SK-N-SH (cell line): Measurements from ENCODE around the gene CSNK1G3.

ENCODE experiments used
- CHD2 ChIP-seq: fragments of 150-350 bp; IDR thresholded peaks from 2 replicates; pipeline ENCODE4 v1.6.1; 2018; ENCODE audit warnings: low read length; ENCODE audit not compliant: partially characterized antibody
- CTCF ChIP-seq: fragments of 200-600 bp; sonication (generic); IDR thresholded peaks from 2 replicates; pipeline ENCODE4 v1.6.1; 2017; ENCODE audit warnings: antibody characterized with exemption, mild to moderate bottlenecking, moderate library complexity
- EP300 ChIP-seq, 2 experiments: IDR thresholded peaks; 2 replicates each; pipeline versions ENCODE4 v1.4.0 to v1.6.1; 2012; ENCODE audit warnings: borderline replicate concordance in 1 of 2, low read depth in 1 of 2, low read length in 1 of 2
- EZH2phosphoT487 ChIP-seq: fragments of 200-600 bp; sonication (generic); IDR thresholded peaks from 2 replicates; pipeline ENCODE4 v1.6.1; 2017; ENCODE audit warnings: low read depth, mixed run types, mild to moderate bottlenecking, antibody characterized with exemption, moderate library complexity, borderline replicate concordance
- JUND ChIP-seq: IDR thresholded peaks from 2 replicates; pipeline ENCODE4 v1.4.0; 2012
- MAX ChIP-seq: IDR thresholded peaks from 2 replicates; pipeline ENCODE4 v1.4.0; 2012; ENCODE audit warnings: low read depth
- MEF2A ChIP-seq: IDR thresholded peaks from 2 replicates; pipeline ENCODE4 v1.4.0; 2012; ENCODE audit warnings: low read depth, borderline replicate concordance
- MXI1 ChIP-seq: IDR thresholded peaks from 2 replicates; pipeline ENCODE4 v1.6.1; 2012; ENCODE audit warnings: mild to moderate bottlenecking, low read depth, low read length, improper control_type of control experiment
- POLR2AphosphoS5 ChIP-seq: IDR thresholded peaks from 2 replicates; pipeline ENCODE4 v1.6.1; 2012; ENCODE audit warnings: low read depth, low read length
- REST ChIP-seq: IDR thresholded peaks from 2 replicates; pipeline ENCODE4 v1.6.1; 2012; ENCODE audit warnings: mild to moderate bottlenecking, low read depth, low read length, moderate library complexity
- SMC3 ChIP-seq: IDR thresholded peaks from 2 replicates; pipeline ENCODE4 v1.6.1; 2012; ENCODE audit warnings: low read depth, low read length, improper control_type of control experiment
- USF2 ChIP-seq: fragments of 150-350 bp; IDR thresholded peaks from 2 replicates; pipeline ENCODE4 v1.6.1; 2017; ENCODE audit warnings: antibody characterized with exemption, low read length, low read depth, borderline replicate concordance
- TF ChIP-seq, protein P1 (sequence below): IDR thresholded peaks from 2 replicates; pipeline ENCODE4; 2012

DNA sequence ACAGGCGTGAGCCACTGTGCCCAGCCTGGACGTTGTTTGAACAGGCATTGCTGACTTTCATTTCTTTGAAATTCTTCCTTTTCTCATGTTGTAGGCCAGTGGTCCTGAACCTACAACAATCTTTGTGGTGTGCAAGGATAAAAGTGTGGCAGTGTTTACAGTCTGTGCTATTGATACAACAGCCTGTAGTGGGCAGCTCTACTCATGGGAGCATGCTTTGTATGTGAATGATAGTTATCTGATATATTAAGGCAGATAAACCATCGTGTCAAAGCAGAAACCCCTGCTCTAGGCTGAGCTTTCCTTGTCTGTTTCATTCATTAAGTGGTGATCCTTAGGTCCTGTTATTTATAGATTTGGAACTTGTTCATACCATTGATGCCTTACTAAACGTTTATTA, 42.6 kb downstream of the CSNK1G3 start:
- TF ChIP-seq SMC3 (no peak), CTCF (no peak; the same call in 1 of the 2 replicates), USF2 (no peak), EZH2phosphoT487 (no peak), EP300 (IDR thresholded peaks at IDR 0.05; ENCODE audit: borderline replicate concordance in 1 of 2, low read depth in 1 of 2, low read length in 1 of 2) (no peak), REST (no peak), POLR2AphosphoS5 (no peak), MAX (no peak), CHD2 (no peak), MXI1 (no peak), MEF2A (no peak), JUND (no peak)
- TF ChIP-seq, protein P1, sequence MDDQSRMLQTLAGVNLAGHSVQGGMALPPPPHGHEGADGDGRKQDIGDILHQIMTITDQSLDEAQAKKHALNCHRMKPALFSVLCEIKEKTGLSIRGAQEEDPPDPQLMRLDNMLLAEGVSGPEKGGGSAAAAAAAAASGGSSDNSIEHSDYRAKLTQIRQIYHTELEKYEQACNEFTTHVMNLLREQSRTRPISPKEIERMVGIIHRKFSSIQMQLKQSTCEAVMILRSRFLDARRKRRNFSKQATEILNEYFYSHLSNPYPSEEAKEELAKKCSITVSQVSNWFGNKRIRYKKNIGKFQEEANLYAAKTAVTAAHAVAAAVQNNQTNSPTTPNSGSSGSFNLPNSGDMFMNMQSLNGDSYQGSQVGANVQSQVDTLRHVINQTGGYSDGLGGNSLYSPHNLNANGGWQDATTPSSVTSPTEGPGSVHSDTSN: no peak
